SKM-1 treated with dmso at 0.1 percent for 144 hours (cell line): ENCODE measurements around the gene DYNLT1.
A peak's percentile ranks its signal among the peaks of the same experiment; 100 is the strongest.
"Not testable (repeated sequence)": the region's sequence is repeated elsewhere in the genome, so short reads cannot be mapped to it uniquely, and the experiment has no call there.

Source experiments
- DNase-seq: peaks from one replicate; lab custom pipeline; 2025; ENCODE audit not compliant: unreplicated experiment; lab: John Stamatoyannopoulos, UW

DYNLT1 gene

GRCh38 chr6:158624684-158625682, 19.6 kb downstream of the DYNLT1 start:
- no peak for DNase-seq

- DNase-seq = no peak
Measured at GRCh38 chr6:158622545-158623190, 21.9 kb downstream of the DYNLT1 start.

GRCh38 chr6:158621694-158622544, 22.6 kb downstream of the DYNLT1 start:
- no peak for DNase-seq

- DNase-seq = no peak
Measured at GRCh38 chr6:158620963-158621693, 23.4 kb downstream of the DYNLT1 start.

GRCh38 chr6:158619922-158620801, 24.4 kb downstream of the DYNLT1 start:
- DNase-seq = no peak

- not testable (repeated sequence) for DNase-seq
Measured at GRCh38 chr6:158618289-158618688, 26.3 kb downstream of the DYNLT1 start.

- not testable (repeated sequence) for DNase-seq
Measured at GRCh38 chr6:158614606-158615005, 29.9 kb downstream of the DYNLT1 start.

GRCh38 chr6:158611541-158612370, 32.8 kb downstream of the DYNLT1 start:
- no peak for DNase-seq

- DNase-seq = no peak
Measured at GRCh38 chr6:158611039-158611438, 33.5 kb downstream of the DYNLT1 start.

- DNase-seq = no peak
Measured at GRCh38 chr6:158610319-158610968, 34.1 kb downstream of the DYNLT1 start.

GRCh38 chr6:158609455-158610155, 34.9 kb downstream of the DYNLT1 start:
- no peak for DNase-seq

- no peak for DNase-seq
Measured at GRCh38 chr6:158608221-158608620, 36.3 kb downstream of the DYNLT1 start.

- no peak for DNase-seq
Measured at GRCh38 chr6:158607411-158608170, 37.0 kb downstream of the DYNLT1 start.

- DNase-seq = no peak
Measured at GRCh38 chr6:158606935-158607334, 37.6 kb downstream of the DYNLT1 start.

- DNase-seq = not testable (repeated sequence)
Measured at GRCh38 chr6:158606011-158606410, 38.5 kb downstream of the DYNLT1 start.

GRCh38 chr6:158605266-158605878, 39.2 kb downstream of the DYNLT1 start:
- peak; percentile 17 for DNase-seq
